Mesothelial cell of epicardium (in vitro differentiated cells): ENCODE results near the gene C12orf57. TPM values are rescaled to one million over a fixed set of nuclear protein-coding genes. Genes with fewer than 3 reads are reported as not detected.
A peak's percentile ranks its signal among the peaks of the same experiment; 100 is the strongest.

Experiments
- DNase-seq, 2 experiments: peaks; one replicate each; pipeline ENCODE4 v3.0.0; 2021; ENCODE audit warnings: low spot score in 2 of 2; ENCODE audit not compliant: unreplicated experiment in 2 of 2
- H3K27ac Mint-ChIP-seq: 2 replicates; pipeline ENCODE4 v1.8.0; 2021; ENCODE audit warnings: mixed read lengths
- H3K27me3 Mint-ChIP-seq: 2 replicates; pipeline ENCODE4 v1.8.0; 2021; ENCODE audit warnings: low read depth, mixed read lengths
- H3K36me3 Mint-ChIP-seq: 2 replicates; pipeline ENCODE4 v1.8.0; 2021; ENCODE audit warnings: mixed read lengths
- H3K4me1 Mint-ChIP-seq: 2 replicates; pipeline ENCODE4 v1.8.0; 2021; ENCODE audit warnings: mixed read lengths
- H3K4me3 Mint-ChIP-seq: 2 replicates; pipeline ENCODE4 v1.8.0; 2021; ENCODE audit warnings: mild to moderate bottlenecking, moderate library complexity, mixed read lengths
- H3K9me3 Mint-ChIP-seq: 2 replicates; pipeline ENCODE4 v1.8.0; 2021; ENCODE audit warnings: mixed read lengths
- CTCF ChIP-seq: fragments of 200-600 bp; sonication (generic); IDR thresholded peaks from one replicate; pipeline ENCODE4 v1.5.0; 2021; ENCODE audit warnings: antibody characterized with exemption; ENCODE audit not compliant: unreplicated experiment
- total RNA-seq: library from RNA; stranded (reverse); gene quantifications from 3 replicates; pipeline ENCODE4 v1.2.1, GENCODE V29; 2021

C12orf57 gene
- 203 to 215 TPM (median 204 TPM) in 3 replicates for total RNA-seq

GRCh38 chr12:6943722-6944380, at the start of gene C12orf57, which contains the start of gene RNU7-1:
TSS of gene C12orf57 (plus strand) at chr12:6944022. CDS start at chr12:6944122, 100 bp downstream.
TSS of gene RNU7-1 (plus strand) at chr12:6943816.
- H3K4me1 Mint-ChIP-seq, result peaks cover 43% of the 10 kb centered on the region
- no peaks in the 10 kb centered on the region for H3K27me3 Mint-ChIP-seq
- peak within 1 kb of the TSS; percentile 98 for H3K27ac Mint-ChIP-seq
- no peaks in the 10 kb centered on the region for H3K9me3 Mint-ChIP-seq
- DNase-seq, result peak in 1 of 2 experiments; percentile 69
- peaks cover 9% of the 10 kb centered on the region for H3K36me3 Mint-ChIP-seq
- TF ChIP-seq CTCF, result no peak
- H3K4me3 Mint-ChIP-seq, result peak within 1 kb of the TSS; percentile 94

GRCh38 chr12:6894321-6894720, 49.5 kb upstream of the C12orf57 start:
- no peak for TF ChIP-seq CTCF
- H3K4me3 Mint-ChIP-seq, result no peak overlapping the region
- no peak overlapping the region for H3K27ac Mint-ChIP-seq
- DNase-seq, result no peak
- peaks cover 11% of the 10 kb centered on the region for H3K4me1 Mint-ChIP-seq
- no peaks in the 10 kb centered on the region for H3K9me3 Mint-ChIP-seq
- H3K27me3 Mint-ChIP-seq, result no peaks in the 10 kb centered on the region
- H3K36me3 Mint-ChIP-seq, result no peaks in the 10 kb centered on the region

- Mint-ChIP-seq H3K9me3 (no peaks in the 10 kb centered on the region), H3K4me1 (no peaks in the 10 kb centered on the region), H3K27me3 (no peaks in the 10 kb centered on the region), H3K36me3 (no peaks in the 10 kb centered on the region), H3K27ac (no peak overlapping the region), H3K4me3 (no peak overlapping the region)
- TF ChIP-seq CTCF, result no peak
- no peak for DNase-seq
Observed at GRCh38 chr12:6896846-6897435, 46.9 kb upstream of the C12orf57 start.

- TF ChIP-seq CTCF, result no peak
- Mint-ChIP-seq H3K27ac (no peak overlapping the region), H3K9me3 (no peaks in the 10 kb centered on the region), H3K27me3 (no peaks in the 10 kb centered on the region), H3K36me3 (no peaks in the 10 kb centered on the region), H3K4me1 (no peaks in the 10 kb centered on the region), H3K4me3 (no peak overlapping the region)
- no peak for DNase-seq
Observed at GRCh38 chr12:6899427-6899826, 44.4 kb upstream of the C12orf57 start.

- no peak overlapping the region for H3K27ac Mint-ChIP-seq
- H3K4me3 Mint-ChIP-seq, result no peak overlapping the region
- no peak for DNase-seq
Observed at GRCh38 chr12:6899837-6900519, 43.8 kb upstream of the C12orf57 start.

More at GRCh38 chr12:6899837-6900519, 43.8 kb upstream of the C12orf57 start:
- TF ChIP-seq CTCF, result no peak
- H3K36me3 Mint-ChIP-seq, result no peaks in the 10 kb centered on the region
- no peaks in the 10 kb centered on the region for H3K27me3 Mint-ChIP-seq
- H3K4me1 Mint-ChIP-seq, result no peaks in the 10 kb centered on the region
- no peaks in the 10 kb centered on the region for H3K9me3 Mint-ChIP-seq
